Regular cardiac myocyte (primary cell): Measurements from ENCODE around the gene FAM53B. TPM values are rescaled to one million over a fixed set of nuclear protein-coding genes. Genes with fewer than 3 reads are reported as not detected.

Experiments used
- total RNA-seq: library from RNA; depleted of rRNA; stranded (reverse); fragments of >200 nt; gene quantifications from 2 replicates; pipeline ENCODE4 v1.2.3, GENCODE V29; 2014

Gene FAM53B
- total RNA-seq, result 13.0 TPM in 2 replicates

DNA sequence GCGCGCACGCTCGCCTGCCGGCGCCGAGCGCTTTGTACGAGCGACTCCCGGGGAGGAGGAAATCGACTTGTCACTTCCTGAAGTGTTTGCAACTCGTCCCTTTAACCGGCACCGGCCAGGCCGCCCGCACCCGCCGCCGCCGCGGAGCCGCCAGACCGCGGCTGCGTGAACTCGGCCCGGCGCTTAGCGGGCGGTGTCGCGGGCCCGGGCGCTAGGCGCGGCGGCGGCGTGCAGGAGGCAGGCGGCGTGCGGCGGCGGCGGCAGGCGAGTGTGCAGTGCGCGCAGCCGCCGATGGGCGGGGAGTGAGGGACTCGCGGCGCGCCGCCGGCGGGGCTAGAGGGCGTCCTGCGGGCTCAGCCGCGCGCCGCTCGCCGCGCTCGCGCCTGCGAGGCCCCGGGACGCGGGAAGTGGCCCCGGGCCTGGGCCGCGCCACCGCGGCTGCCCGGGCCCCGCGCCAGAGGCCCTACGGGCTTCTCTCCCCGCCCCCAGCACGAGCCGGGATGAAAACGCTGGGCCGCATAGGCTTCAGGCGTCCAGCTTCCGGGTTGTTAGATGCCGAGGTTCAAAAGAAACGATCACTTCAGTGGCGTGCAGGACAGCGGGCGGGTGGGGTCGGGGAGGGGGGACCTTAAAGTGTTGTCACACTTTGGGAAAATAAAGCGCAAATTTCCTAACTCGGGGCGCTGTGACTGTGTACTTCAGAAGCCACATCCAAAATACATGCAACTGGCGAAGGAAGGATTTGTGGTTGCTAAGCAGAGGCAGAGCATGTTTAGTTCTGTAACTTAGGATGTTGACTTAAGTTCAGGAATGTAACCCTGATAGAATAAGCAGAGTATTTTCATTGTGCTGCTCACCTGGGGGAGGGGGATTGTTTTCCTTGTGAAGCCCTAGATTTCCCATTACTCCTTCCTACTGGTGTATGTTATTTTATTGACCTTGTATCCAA is at the start of gene FAM53B:
Gene FAM53B, minus strand, starts transcription at position 277 of the 949 bp plus-strand sequence. CDS start 37,665 bp downstream, outside the sequence.

DNA sequence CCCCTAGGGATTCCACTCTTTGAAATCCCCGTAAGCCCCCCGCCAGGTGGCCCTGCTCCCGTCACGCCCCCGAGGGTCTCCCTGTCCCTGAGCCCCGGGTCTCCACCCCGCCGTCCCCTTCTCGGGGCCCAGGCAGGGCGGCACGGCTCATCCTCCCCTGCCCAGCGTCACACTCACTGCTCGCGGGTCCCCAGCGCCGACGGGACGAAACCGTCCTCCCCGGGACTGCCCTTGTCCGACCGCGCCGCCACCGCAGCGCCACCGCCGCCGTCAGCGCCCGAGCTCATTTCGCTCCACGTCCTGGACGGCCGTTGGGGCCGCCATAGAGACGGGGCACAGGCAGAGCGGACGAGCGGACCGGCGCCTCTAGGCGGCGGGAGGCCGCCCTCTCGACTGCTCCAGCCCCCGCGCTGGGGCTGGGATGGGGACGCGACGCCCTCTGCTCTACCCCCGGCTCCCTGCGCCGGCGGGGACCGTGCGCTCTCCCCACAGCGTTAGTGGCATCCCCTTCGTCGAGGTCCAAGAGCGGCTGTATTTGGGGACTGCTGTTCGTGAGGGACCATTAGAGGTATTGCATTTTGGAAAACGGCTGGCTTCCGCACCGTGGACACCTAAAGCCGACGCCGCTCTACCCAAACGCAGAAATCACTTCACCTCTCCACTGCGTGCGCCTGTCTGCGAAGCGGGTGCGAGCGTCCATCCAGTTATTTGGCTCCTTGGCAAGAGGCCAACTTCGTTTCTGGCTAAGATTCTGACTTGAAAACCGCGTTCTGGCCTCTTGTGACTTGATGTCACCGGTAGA is 47.6 kb upstream of the FAM53B start, which contains the start of gene EEF1AKMT2:
Gene EEF1AKMT2, minus strand, starts transcription at position 341 of the 802 bp plus-strand sequence. Its CDS starts 54 bp downstream, at position 287.

Other genes with a start within 250 kb of the FAM53B start
- 19.4 and 29.7 TPM in 2 replicates for gene EEF1AKMT2, start 47.5 kb upstream of the FAM53B start, total RNA-seq
- 11.8 and 19.4 TPM in 2 replicates for gene ABRAXAS2, start 57.4 kb upstream of the FAM53B start, total RNA-seq
- 19.6 and 31.9 TPM in 2 replicates for gene ZRANB1, start 197.7 kb upstream of the FAM53B start, total RNA-seq